Parathyroid adenoma (tissue), 2 donors: ENCODE data around the gene DNM2.

Source experiments
- H2AFZ ChIP-seq: fragments of 300-600 bp; sonication (generic); one replicate; pipeline ENCODE4 v1.7.0; 2017; ENCODE audit warnings: antibody characterized with exemption, mild to moderate bottlenecking
- H3K27ac ChIP-seq: fragments of 300-600 bp; sonication (generic); one replicate; pipeline ENCODE4 v1.7.0; 2017
- H3K27me3 ChIP-seq: fragments of 300-600 bp; sonication (generic); one replicate; pipeline ENCODE4 v1.7.0; 2017; ENCODE audit warnings: low read length; ENCODE audit not compliant: control insufficient read depth, insufficient read depth
- H3K36me3 ChIP-seq: fragments of 300-600 bp; sonication (generic); one replicate; pipeline ENCODE4 v1.7.0; 2017; ENCODE audit warnings: low read length; ENCODE audit not compliant: control insufficient read depth, insufficient read depth
- H3K4me1 ChIP-seq: fragments of 300-600 bp; sonication (generic); one replicate; pipeline ENCODE4 v1.7.0; 2017; ENCODE audit warnings: control low read depth
- H3K4me2 ChIP-seq: fragments of 300-600 bp; sonication (generic); one replicate; pipeline ENCODE4 v1.7.0; 2017; ENCODE audit warnings: low read length
- H3K4me3 ChIP-seq: fragments of 300-600 bp; sonication (generic); one replicate; pipeline ENCODE4 v1.7.0; 2017; ENCODE audit warnings: low read depth, low read length
- H3K79me2 ChIP-seq: fragments of 300-600 bp; sonication (generic); one replicate; pipeline ENCODE4 v1.7.0; 2017; ENCODE audit warnings: control low read depth
- H3K9ac ChIP-seq: fragments of 300-600 bp; sonication (generic); one replicate; pipeline ENCODE4 v1.7.0; 2017; ENCODE audit warnings: mild to moderate bottlenecking
- H3K9me3 ChIP-seq: fragments of 300-600 bp; sonication (generic); one replicate; pipeline ENCODE4 v1.7.0; 2017; ENCODE audit warnings: low read length; ENCODE audit not compliant: control insufficient read depth
- CTCF ChIP-seq: fragments of 300-600 bp; sonication (generic); IDR thresholded peaks from one replicate; pipeline ENCODE4 v1.7.0; 2017; ENCODE audit warnings: antibody characterized with exemption, mild to moderate bottlenecking
- donor health status: primary hyperparathyroidism.

Gene DNM2

GRCh38 chr19:10819124-10820060 lies 101.5 kb downstream of the DNM2 start:
- H3K36me3 ChIP-seq = no peaks in the 10 kb centered on the region
- no peak overlapping the region for H2AFZ ChIP-seq
- TF ChIP-seq CTCF = no peak
- no peak overlapping the region for H3K4me2 ChIP-seq
- no peaks in the 10 kb centered on the region for H3K27me3 ChIP-seq
- no peak overlapping the region for H3K27ac ChIP-seq
- no peak overlapping the region for H3K9ac ChIP-seq
- H3K9me3 ChIP-seq = no peaks in the 10 kb centered on the region
- peaks cover 8% of the 10 kb centered on the region for H3K4me1 ChIP-seq
- no peaks in the 10 kb centered on the region for H3K79me2 ChIP-seq
- no peak overlapping the region for H3K4me3 ChIP-seq

GRCh38 chr19:10820173-10820572 lies 102.3 kb downstream of the DNM2 start:
- Histone ChIP-seq H3K27ac (no peak overlapping the region), H3K4me2 (no peak overlapping the region), H3K4me3 (no peak overlapping the region), H3K79me2 (no peaks in the 10 kb centered on the region), H3K27me3 (no peaks in the 10 kb centered on the region), H2AFZ (no peak overlapping the region), H3K9me3 (no peaks in the 10 kb centered on the region), H3K36me3 (no peaks in the 10 kb centered on the region), H3K4me1 (peaks cover 8% of the 10 kb centered on the region), H3K9ac (no peak overlapping the region)
- TF ChIP-seq CTCF = no peak

- H3K79me2 ChIP-seq = no peaks in the 10 kb centered on the region
- H3K36me3 ChIP-seq = no peaks in the 10 kb centered on the region
Observed at GRCh38 chr19:10823690-10824089, 105.8 kb downstream of the DNM2 start.

GRCh38 chr19:10826231-10826630 lies 108.4 kb downstream of the DNM2 start:
- Histone ChIP-seq H3K27ac (peak overlapping the region; percentile 29), H3K4me1 (peaks cover 10% of the 10 kb centered on the region), H3K9me3 (no peaks in the 10 kb centered on the region), H3K4me2 (no peak overlapping the region), H3K4me3 (no peak overlapping the region), H3K27me3 (no peaks in the 10 kb centered on the region), H3K36me3 (no peaks in the 10 kb centered on the region), H2AFZ (no peak overlapping the region), H3K9ac (no peak overlapping the region), H3K79me2 (no peaks in the 10 kb centered on the region)
- no peak for TF ChIP-seq CTCF

More at GRCh38 chr19:10823690-10824089, 105.8 kb downstream of the DNM2 start:
- Histone ChIP-seq H3K9ac (no peak overlapping the region), H3K4me3 (no peak overlapping the region), H3K4me2 (no peak overlapping the region), H3K4me1 (peaks cover 15% of the 10 kb centered on the region), H3K9me3 (no peaks in the 10 kb centered on the region), H3K27ac (no peak overlapping the region), H3K27me3 (no peaks in the 10 kb centered on the region), H2AFZ (no peak overlapping the region)
- TF ChIP-seq CTCF = no peak
